SK-N-SH treated with all-trans-retinoic acid at 6 μM for 48 hours (cell line): ENCODE measurements around the gene UGGT1.

Experiments
- OSR1 ChIP-seq: fragments of 250-450 bp; sonication (Bioruptor Pico); IDR thresholded peaks from 2 replicates; pipeline ENCODE4 v1.8.0; 2022; ENCODE audit warnings: moderate library complexity, mild to moderate bottlenecking, inconsistent platforms
- RARB ChIP-seq: fragments of 250-450 bp; sonication (Bioruptor Pico); IDR thresholded peaks from 2 replicates; pipeline ENCODE4 v1.8.0; 2021; ENCODE audit warnings: mild to moderate bottlenecking, moderate library complexity
- SNAI2 ChIP-seq: fragments of 250-450 bp; sonication (Bioruptor Pico); IDR thresholded peaks from 2 replicates; pipeline ENCODE4 v1.5.0; 2020; ENCODE audit warnings: mild to moderate bottlenecking, moderate library complexity
- TCF4 ChIP-seq: fragments of 250-450 bp; sonication (Bioruptor Pico); IDR thresholded peaks from 2 replicates; pipeline ENCODE4 v1.8.0; 2021; ENCODE audit warnings: mild to moderate bottlenecking, moderate library complexity, borderline replicate concordance
- ZNF565 ChIP-seq: fragments of 450-650 bp; formaldehyde crosslinking; conservative IDR thresholded peaks from 2 replicates; pipeline ENCODE4 v1.5.0; 2020; ENCODE audit warnings: low read depth, mild to moderate bottlenecking, moderate library complexity
- ZNF70 ChIP-seq: fragments of 450-650 bp; formaldehyde crosslinking; IDR thresholded peaks from 2 replicates; pipeline ENCODE4 v1.5.0; 2020; ENCODE audit warnings: mild to moderate bottlenecking, moderate library complexity

DNA sequence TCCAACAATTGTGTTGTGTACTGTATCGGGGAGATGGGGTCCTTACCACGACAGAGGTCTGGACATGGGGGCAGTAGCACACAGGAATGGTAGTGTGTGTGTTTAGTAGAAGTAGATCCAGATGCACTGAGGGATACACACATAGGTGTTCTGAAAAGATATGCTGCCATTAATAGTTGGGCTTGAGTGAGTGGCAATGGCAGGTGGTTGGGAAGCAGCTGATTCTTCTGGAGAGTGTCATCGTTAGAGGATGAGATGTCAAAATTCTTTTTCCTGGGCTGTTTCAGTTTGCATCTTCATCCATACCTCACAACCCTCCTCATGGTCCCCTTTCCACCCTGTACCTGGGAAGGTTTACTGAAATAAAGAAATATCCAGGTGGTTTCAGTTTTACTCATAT, 66.6 kb downstream of the UGGT1 start:
- TF ChIP-seq RARB (CRISPR knock-in tag) (no peak), TCF4 (CRISPR knock-in tag) (no peak), ZNF70 (no peak), SNAI2 (CRISPR knock-in tag) (no peak), OSR1 (CRISPR knock-in tag) (no peak), ZNF565 (no peak)
